GM18498 (cell line): ENCODE data around the gene GNAS-AS1.

Experiments
- ATAC-seq: cut with Tn5 transposase; IDR thresholded peaks from one replicate; pipeline ENCODE4 v1.9.1; 2021; ENCODE audit warnings: mild to moderate bottlenecking, moderate library complexity; ENCODE audit not compliant: unreplicated experiment

Gene GNAS-AS1

GRCh38 chr20:58787211-58788005 lies 63.3 kb downstream of the GNAS-AS1 start:
- no peak for ATAC-seq

GRCh38 chr20:58784321-58785074 lies 66.2 kb downstream of the GNAS-AS1 start:
- no peak for ATAC-seq

DNA sequence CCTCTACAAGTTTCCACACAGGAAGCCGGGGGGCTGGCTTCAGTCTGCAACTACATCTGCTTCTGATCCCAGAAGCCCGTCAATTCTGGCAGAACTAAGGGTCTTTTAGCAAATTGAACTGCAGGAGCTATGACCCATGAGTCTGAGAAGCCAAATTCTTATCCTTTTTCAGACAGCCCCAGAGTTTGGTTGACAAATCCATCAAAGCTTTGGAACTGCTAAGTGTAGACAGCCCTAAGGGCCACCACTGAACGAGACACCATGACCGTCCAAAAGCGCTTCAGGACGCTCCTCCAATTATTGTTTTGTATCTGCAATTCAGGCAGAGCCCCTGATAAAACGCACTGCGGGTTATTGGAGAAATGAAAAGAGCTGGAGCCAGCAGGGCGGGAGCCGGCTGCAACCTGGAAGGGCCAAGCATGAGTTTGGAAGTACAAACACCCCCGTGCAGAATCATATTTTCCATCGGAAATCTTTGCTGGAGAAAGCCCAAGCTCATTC lies 67.1 kb downstream of the GNAS-AS1 start:
- ATAC-seq, result no peak

DNA sequence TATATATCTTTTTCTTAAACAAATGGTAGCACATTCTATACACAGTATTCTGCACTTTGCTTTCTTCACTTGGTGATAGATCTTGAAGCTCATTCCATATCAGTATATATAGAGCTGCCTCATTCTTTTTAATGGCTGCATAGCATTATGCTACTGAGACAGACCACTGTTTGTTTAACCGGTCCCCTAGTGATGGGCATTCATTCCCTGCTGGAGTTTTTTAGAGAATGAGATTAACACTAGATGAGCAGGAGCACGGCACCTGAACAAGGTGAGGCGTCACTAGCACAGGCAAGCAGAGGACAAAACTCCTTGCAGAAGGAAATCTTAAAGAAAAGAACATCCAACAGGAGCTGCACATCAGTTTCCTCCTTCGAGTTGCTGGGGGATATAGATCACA lies 69.6 kb downstream of the GNAS-AS1 start:
- ATAC-seq, result no peak

DNA sequence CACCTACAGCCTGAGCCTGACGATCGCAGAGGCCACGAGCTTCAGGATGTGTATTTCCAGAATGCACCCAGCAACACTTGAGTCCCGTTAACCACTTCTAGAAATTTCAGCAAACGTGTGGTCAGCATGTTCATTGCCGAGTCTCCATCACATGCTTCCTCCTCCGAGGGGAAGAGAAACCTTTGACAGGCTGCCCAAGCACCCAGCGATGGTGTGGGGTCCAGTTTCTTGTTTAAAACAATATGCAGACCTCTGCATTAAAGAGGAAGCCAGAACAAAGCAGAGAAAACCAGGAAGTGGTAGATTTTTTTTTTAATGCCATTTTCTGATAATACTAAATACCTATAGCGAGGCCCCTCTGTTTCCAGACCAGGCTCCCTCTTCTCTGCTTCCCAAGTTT lies 71.9 kb downstream of the GNAS-AS1 start:
- no peak for ATAC-seq

GRCh38 chr20:58777657-58778056 lies 73.0 kb downstream of the GNAS-AS1 start:
- no peak for ATAC-seq

- ATAC-seq, result no peak
Measured at GRCh38 chr20:58776109-58776508, 74.6 kb downstream of the GNAS-AS1 start.

DNA sequence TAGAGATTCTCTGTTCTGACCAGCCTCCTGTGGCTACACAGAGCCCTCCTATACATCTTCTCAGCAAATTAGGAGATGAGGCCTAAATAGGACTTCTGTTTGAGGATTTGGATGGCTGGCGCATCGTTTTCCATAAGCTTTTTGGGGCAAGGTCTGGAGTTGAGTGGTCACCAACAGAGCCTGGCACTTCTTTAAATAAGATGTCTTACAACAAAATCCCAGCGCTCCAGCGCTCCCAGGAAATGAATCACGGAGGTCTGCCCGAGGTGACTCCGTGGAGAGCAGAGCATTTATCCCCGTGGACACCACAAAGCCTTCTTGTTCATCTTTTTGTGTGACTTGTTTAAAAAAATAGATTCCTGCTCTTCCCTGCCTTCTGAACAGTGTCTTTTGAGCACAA lies 75.3 kb downstream of the GNAS-AS1 start:
- ATAC-seq, result no peak

GRCh38 chr20:58774667-58775263 lies 75.9 kb downstream of the GNAS-AS1 start:
- ATAC-seq, result no peak

DNA sequence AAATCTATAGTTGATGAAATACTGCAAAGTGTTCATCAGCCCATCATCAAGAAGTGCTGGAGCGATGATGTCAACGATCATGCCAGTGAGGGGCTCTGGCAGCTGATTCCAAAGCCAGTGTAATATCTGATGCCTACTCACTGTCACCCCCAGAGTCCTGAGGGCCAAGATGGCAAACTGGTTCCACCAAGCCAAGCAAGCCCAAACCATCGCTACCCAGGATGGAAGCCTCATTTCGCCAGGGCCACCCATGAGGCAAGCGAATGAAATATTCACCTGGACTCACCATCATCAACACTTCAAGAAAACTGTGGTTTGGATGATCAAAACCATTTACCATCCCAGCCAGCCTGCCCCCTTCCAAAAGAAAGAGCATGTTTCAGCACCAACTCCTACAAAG lies 76.5 kb downstream of the GNAS-AS1 start:
- no peak for ATAC-seq

GRCh38 chr20:58772786-58773185 lies 77.9 kb downstream of the GNAS-AS1 start:
- ATAC-seq, result no peak
